Measurements from ENCODE around the gene MYMX.

GRCh38 chr6:44235891-44236516 lies 19.3 kb downstream of the MYMX start:
- no peak for TF ChIP-seq CTCF (IDR thresholded peaks at IDR 0.05 in 2 of 3, conservative IDR thresholded peaks at IDR 0.05 in 1 of 3; ENCODE audit: borderline replicate concordance in 1 of 3, insufficient read depth in 1 of 3, low read depth in 2 of 3, low read length in 2 of 3)
- no peak for TF ChIP-seq REST (IDR thresholded peaks at IDR 0.05; ENCODE audit: low read depth)
- no peak for TF ChIP-seq POLR2A (IDR thresholded peaks at IDR 0.05; ENCODE audit: borderline replicate concordance, extremely low read depth, insufficient read depth, insufficient read length)
- no peak for TF ChIP-seq EZH2 (IDR thresholded peaks at IDR 0.05)
- no peak for TF ChIP-seq POLR2AphosphoS5 (IDR thresholded peaks at IDR 0.05; ENCODE audit: low read depth, low read length)
- TF ChIP-seq MAX (IDR thresholded peaks at IDR 0.05), result no peak
- TF ChIP-seq ELF1 (IDR thresholded peaks at IDR 0.05; ENCODE audit: borderline replicate concordance, low read depth), result no peak
- TF ChIP-seq ZNF274 (IDR thresholded peaks at IDR 0.05; ENCODE audit: low read depth, low read length), result no peak
- TF ChIP-seq CEBPB (IDR thresholded peaks at IDR 0.05; ENCODE audit: low read depth), result no peak
- TF ChIP-seq ZBTB33 (IDR thresholded peaks at IDR 0.05; ENCODE audit: extremely low read depth, insufficient replicate concordance, low read length), result no peak
- TF ChIP-seq FOSL1 (IDR thresholded peaks at IDR 0.05; ENCODE audit: low read depth), result no peak
- TF ChIP-seq ZFX (IDR thresholded peaks at IDR 0.05), result no peak
- TF ChIP-seq EZH2phosphoT487 (IDR thresholded peaks at IDR 0.05; ENCODE audit: borderline replicate concordance), result no peak
- no peak for TF ChIP-seq JUND (IDR thresholded peaks at IDR 0.05)
